Fibroblast of mammary gland (primary cell): Measurements from ENCODE around the gene SHB.

Experiments used
- DNase-seq: peaks from one replicate; pipeline ENCODE4 v3.0.0-alpha.2; 2010; ENCODE audit warnings: low read depth
- H3K4me3 ChIP-seq: 2 replicates; pipeline ENCODE4 v1.5.1; 2011; ENCODE audit warnings: low read depth, mild to moderate bottlenecking, low read length, moderate library complexity; ENCODE audit not compliant: control insufficient read depth
- TF ChIP-seq, protein P1 (sequence below): conservative IDR thresholded peaks from 2 replicates; pipeline ENCODE4 v1.5.1; 2011; ENCODE audit warnings: low read depth, low read length, inconsistent platforms; ENCODE audit not compliant: control insufficient read depth, insufficient read depth

SHB gene

DNA sequence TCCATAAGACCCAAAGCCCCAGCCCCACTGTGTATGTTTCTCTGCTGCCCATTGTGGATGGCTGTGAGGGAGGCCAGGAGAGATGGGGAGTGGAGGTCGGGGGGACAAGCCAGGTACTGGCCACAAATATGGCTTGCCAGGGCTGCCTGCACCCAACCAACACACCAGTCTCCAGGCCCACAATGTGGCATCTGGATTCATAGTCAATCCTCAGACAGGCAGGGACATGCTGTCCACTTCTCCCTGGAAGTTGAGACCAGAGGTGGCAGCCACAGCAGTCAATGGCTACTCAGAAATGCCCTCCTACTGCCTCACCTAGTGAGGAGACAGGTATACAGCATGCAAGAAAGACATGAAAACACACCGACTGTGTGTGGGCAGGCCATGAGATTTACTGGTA, 103.9 kb downstream of the SHB start:
- no peak for DNase-seq
- TF ChIP-seq, protein P1, sequence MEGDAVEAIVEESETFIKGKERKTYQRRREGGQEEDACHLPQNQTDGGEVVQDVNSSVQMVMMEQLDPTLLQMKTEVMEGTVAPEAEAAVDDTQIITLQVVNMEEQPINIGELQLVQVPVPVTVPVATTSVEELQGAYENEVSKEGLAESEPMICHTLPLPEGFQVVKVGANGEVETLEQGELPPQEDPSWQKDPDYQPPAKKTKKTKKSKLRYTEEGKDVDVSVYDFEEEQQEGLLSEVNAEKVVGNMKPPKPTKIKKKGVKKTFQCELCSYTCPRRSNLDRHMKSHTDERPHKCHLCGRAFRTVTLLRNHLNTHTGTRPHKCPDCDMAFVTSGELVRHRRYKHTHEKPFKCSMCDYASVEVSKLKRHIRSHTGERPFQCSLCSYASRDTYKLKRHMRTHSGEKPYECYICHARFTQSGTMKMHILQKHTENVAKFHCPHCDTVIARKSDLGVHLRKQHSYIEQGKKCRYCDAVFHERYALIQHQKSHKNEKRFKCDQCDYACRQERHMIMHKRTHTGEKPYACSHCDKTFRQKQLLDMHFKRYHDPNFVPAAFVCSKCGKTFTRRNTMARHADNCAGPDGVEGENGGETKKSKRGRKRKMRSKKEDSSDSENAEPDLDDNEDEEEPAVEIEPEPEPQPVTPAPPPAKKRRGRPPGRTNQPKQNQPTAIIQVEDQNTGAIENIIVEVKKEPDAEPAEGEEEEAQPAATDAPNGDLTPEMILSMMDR = no peak
- H3K4me3 ChIP-seq = no peak overlapping the region

DNA sequence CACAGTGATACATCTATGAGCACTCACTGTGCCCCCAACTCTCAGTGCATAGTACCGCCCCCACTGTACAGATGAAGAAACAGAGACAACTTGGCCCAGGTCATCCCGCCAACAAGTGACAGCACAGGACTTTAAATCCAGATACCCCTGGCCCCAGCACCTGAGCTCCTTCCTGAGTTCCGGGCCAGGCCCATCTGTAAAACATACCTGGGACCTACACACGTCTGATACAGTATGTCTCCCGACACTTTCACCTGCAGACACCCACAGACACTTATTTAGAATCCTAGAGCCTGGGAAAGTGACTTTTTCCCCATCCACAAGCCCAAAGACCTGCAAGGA, 104.3 kb downstream of the SHB start:
- no peak for DNase-seq
- H3K4me3 ChIP-seq = no peak overlapping the region

GRCh38 chr9:37963936-37964739, 104.9 kb downstream of the SHB start:
- no peak overlapping the region for H3K4me3 ChIP-seq
- DNase-seq = peak; percentile 99
- TF ChIP-seq, protein P1 = no peak

More for the DNA sequence above, 104.3 kb downstream of the SHB start:
- TF ChIP-seq, protein P1 = no peak

GRCh38 chr9:37961351-37961750, 107.7 kb downstream of the SHB start:
- DNase-seq = no peak
- no peak overlapping the region for H3K4me3 ChIP-seq
- TF ChIP-seq, protein P1 = no peak

DNA sequence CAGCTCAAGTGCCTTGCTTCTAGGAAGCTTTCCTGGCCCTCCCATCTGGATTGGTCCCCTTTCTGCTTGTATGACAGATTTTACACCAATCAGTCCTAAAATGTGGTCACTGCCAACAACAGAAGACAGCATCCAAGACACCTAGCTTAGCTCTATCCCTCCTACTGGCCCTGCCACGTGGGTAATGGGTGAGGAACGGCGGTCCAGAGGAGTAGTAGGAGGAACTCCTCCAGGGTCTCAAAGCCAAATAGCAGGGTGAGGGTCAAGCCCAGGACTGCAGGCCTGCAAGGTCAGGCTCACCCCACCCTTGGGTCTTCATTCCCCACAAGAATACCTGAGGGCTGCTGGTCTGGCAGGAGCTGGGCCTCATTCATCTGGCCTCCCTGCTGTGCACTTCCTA, 108.4 kb downstream of the SHB start:
- TF ChIP-seq, protein P1 = no peak
- H3K4me3 ChIP-seq = no peak overlapping the region
- DNase-seq = no peak

- TF ChIP-seq, protein P1 = no peak
- no peak overlapping the region for H3K4me3 ChIP-seq
- DNase-seq = no peak
Measured at GRCh38 chr9:37959976-37960375, 109.1 kb downstream of the SHB start.
